GM12878 (cell line): ENCODE results near the gene NXPE4. TPM values are rescaled to one million over a fixed set of nuclear protein-coding genes. Genes with fewer than 3 reads are reported as not detected.
A peak's percentile ranks its signal among the peaks of the same experiment; 100 is the strongest.

Experiments
- ATAC-seq: fragments of 200-7000 bp; cut with Tn5 transposase; 3 replicates; pipeline ENCODE4 v1.9.1; 2020; ENCODE audit warnings: mild to moderate bottlenecking, moderate library complexity
- BruUV-seq: library from RNA; stranded (reverse); fragments of 400-500 nt; replicated peaks from 2 replicates; lab custom pipeline; 2021; lab: Mats Ljungman, UMichigan
- CTCF ChIA-PET: fragments of 300-600 bp; sonication (Branson Sonifier 250); formaldehyde crosslinking; extraction: SDS; loops from one replicate; lab custom pipeline; 2021; ENCODE audit warnings: inconsistent platforms; lab: Yijun Ruan, JAX
- POLR2A ChIA-PET: fragments of 350-600 bp; formaldehyde crosslinking; extraction: SDS; loops from one replicate; lab custom pipeline; 2021; ENCODE audit warnings: inconsistent platforms; lab: Charles Lee
- RAD21 ChIA-PET: fragments of 300-600 bp; sonication (Branson Sonifier 250); formaldehyde crosslinking; loops from one replicate; lab custom pipeline; 2023; ENCODE audit warnings: antibody characterized with exemption; ENCODE audit not compliant: unreplicated experiment; lab: Charles Lee
- SMC1A ChIA-PET: fragments of 300-600 bp; sonication (Branson Sonifier 250); formaldehyde crosslinking; loops from one replicate; lab custom pipeline; 2023; ENCODE audit not compliant: unreplicated experiment, uncharacterized antibody; lab: Charles Lee
- DNase-seq: peaks from one replicate; pipeline ENCODE4 v3.0.0-alpha.2; 2011; ENCODE audit warnings: low read depth, low spot score
- FAIRE-seq: peaks from 3 replicates; lab custom pipeline; 2011; peaks lifted over from hg19 to GRCh38; lab: Jason Lieb, UNC
- H2AFZ ChIP-seq: 2 replicates; pipeline ENCODE4 v1.6.0; 2011; ENCODE audit warnings: low read depth, low read length, control low read depth; ENCODE audit not compliant: control insufficient read depth
- H3K27ac ChIP-seq: 2 replicates; pipeline ENCODE4 v1.5.1; 2011; ENCODE audit warnings: control low read depth; ENCODE audit not compliant: control insufficient read depth, insufficient read depth
- H3K27me3 ChIP-seq, 2 experiments: replicated peaks in 1 of 2; 2 replicates each; pipeline versions ENCODE4 v1.6.0 to v1.6.1; 2011; ENCODE audit warnings: low read length in 1 of 2; ENCODE audit not compliant: control insufficient read depth in 2 of 2, insufficient read depth in 2 of 2
- H3K36me3 ChIP-seq, 2 experiments: 2 replicates each; pipeline ENCODE4 v1.5.1; 2011; ENCODE audit warnings: low read length in 1 of 2; ENCODE audit not compliant: control insufficient read depth in 2 of 2, insufficient read depth in 2 of 2
- H3K4me1 ChIP-seq: 2 replicates; pipeline ENCODE4 v1.6.1; 2011; ENCODE audit warnings: mild to moderate bottlenecking, low read length, moderate library complexity, mixed read lengths; ENCODE audit not compliant: control insufficient read depth, insufficient read depth
- H3K4me2 ChIP-seq: 2 replicates; pipeline ENCODE4 v1.6.0; 2011; ENCODE audit warnings: control low read depth; ENCODE audit not compliant: control insufficient read depth, insufficient read depth
- H3K4me3 ChIP-seq: fragments of 200-600 bp; sonication (generic); 2 replicates; pipeline ENCODE4 v1.5.1; 2016
- H3K79me2 ChIP-seq: 2 replicates; pipeline ENCODE4 v1.6.0; 2011; ENCODE audit warnings: low read length; ENCODE audit not compliant: control insufficient read depth, insufficient read depth
- H3K9ac ChIP-seq: 2 replicates; pipeline ENCODE4 v1.8.0; 2011; ENCODE audit warnings: low read length, control low read depth, mixed read lengths; ENCODE audit not compliant: control insufficient read depth, insufficient read depth
- H3K9me3 ChIP-seq: replicated peaks from 3 replicates; pipeline ENCODE4 v1.5.1; 2011; ENCODE audit warnings: mild to moderate bottlenecking, low read length; ENCODE audit not compliant: control insufficient read depth, insufficient read depth
- H4K20me1 ChIP-seq: 2 replicates; pipeline ENCODE4 v1.6.0; 2011; ENCODE audit not compliant: control insufficient read depth, insufficient read depth
- ATF7 ChIP-seq: fragments of 450-650 bp; IDR thresholded peaks from 2 replicates; pipeline ENCODE4 v1.6.1; 2016; ENCODE audit warnings: low read depth, mild to moderate bottlenecking
- GATAD2B ChIP-seq: fragments of 450-650 bp; conservative IDR thresholded peaks from 2 replicates; pipeline ENCODE4 v1.6.1; 2017; ENCODE audit warnings: low read depth, mild to moderate bottlenecking, moderate library complexity
- LARP7 ChIP-seq: fragments of 450-650 bp; IDR thresholded peaks from 2 replicates; pipeline ENCODE4 v1.6.1; 2017; ENCODE audit warnings: mild to moderate bottlenecking
- NFIC ChIP-seq: IDR thresholded peaks from 2 replicates; pipeline ENCODE4 v1.6.1; 2012; ENCODE audit warnings: low read depth, mild to moderate bottlenecking, inconsistent platforms, low read length, moderate library complexity
- RAD51 ChIP-seq: fragments of 450-650 bp; IDR thresholded peaks from 2 replicates; pipeline ENCODE4 v1.6.1; 2016; ENCODE audit warnings: moderate library complexity, mild to moderate bottlenecking, inconsistent platforms
- SREBF1 ChIP-seq: IDR thresholded peaks from 2 replicates; pipeline ENCODE4 v1.6.1; 2012; ENCODE audit warnings: mild to moderate bottlenecking, low read length
- USF2 ChIP-seq: IDR thresholded peaks from 2 replicates; pipeline ENCODE4 v1.6.1; 2011; ENCODE audit warnings: low read depth, low read length, improper control_type of control experiment, borderline replicate concordance
- ZBED1 ChIP-seq: IDR thresholded peaks from 2 replicates; pipeline ENCODE4 v1.6.1; 2016; ENCODE audit warnings: borderline replicate concordance
- ZBTB11 ChIP-seq: fragments of 450-650 bp; formaldehyde crosslinking; IDR thresholded peaks from 2 replicates; pipeline ENCODE4 v1.5.0; 2022; ENCODE audit warnings: mild to moderate bottlenecking, missing genetic modification characterization
- ZNF24 ChIP-seq: fragments of 450-650 bp; IDR thresholded peaks from 2 replicates; pipeline ENCODE4 v1.6.1; 2017; ENCODE audit warnings: antibody characterized with exemption, mild to moderate bottlenecking
- ZNF274 ChIP-seq: IDR thresholded peaks from one replicate; pipeline ENCODE4 v1.8.0; 2011; ENCODE audit not compliant: insufficient read length, insufficient read depth
- ZSCAN29 ChIP-seq: fragments of 450-650 bp; IDR thresholded peaks from 2 replicates; pipeline ENCODE4 v1.6.1; 2017; ENCODE audit warnings: mild to moderate bottlenecking, moderate library complexity
- WGBS: methylation state at CpG from one replicate; pipeline ENCODE4 v1.1.6; 2016; ENCODE audit warnings: low lambda C conversion rate; ENCODE audit not compliant: insufficient replicate concordance, insufficient coverage; ENCODE audit errors: missing lambda C conversion rate; 5-methylcytosine and 5-hydroxymethylcytosine counted together
- in situ Hi-C: fragments of 300-500 bp; cut with MboI; formaldehyde crosslinking; loops from 9 replicates; pipeline ENCODE4 v1.14.3; 2018; ENCODE audit warnings: mixed read lengths
- intact Hi-C: fragments of 100-400 bp; cut with micrococcal nuclease; formaldehyde crosslinking; loops from one replicate; pipeline ENCODE4 v1.14.2; 2022; ENCODE audit not compliant: unreplicated experiment
- polyA plus RNA-seq, 11 experiments: library from polyadenylated mRNA; depleted of rRNA in 4 of 11; unstranded in 6 of 11; stranded (reverse) in 5 of 11; fragments of >200 nt; fragmentation: Nextera tagmentation in 4 of 11; fragmentation: Illumina TruSeq in 1 of 11; extraction: Ambion mirVana in 4 of 11; extraction: Trizol in 1 of 11; gene quantifications; 1 replicate in 1 of 11; 2 replicates in 10 of 11; pipeline versions ENCODE4 v1.2.1 to v1.2.3, GENCODE V29; 2011 to 2016; ENCODE audit warnings: inconsistent platforms in 2 of 11, missing spikeins in 2 of 11, low read depth in 1 of 11
- total RNA-seq, 4 experiments: library from RNA; depleted of rRNA in 3 of 4; stranded (reverse); fragments of >200 nt in 3 of 4; fragmentation: Illumina TruSeq in 1 of 4; extraction: Trizol in 1 of 4; gene quantifications; 2 replicates each; pipeline versions ENCODE4 v1.2.1 to v1.2.3, GENCODE V29; 2013 to 2021
- TF ChIP-seq, protein P1 (sequence below): IDR thresholded peaks from 2 replicates; pipeline ENCODE4 v1.6.1; 2012; ENCODE audit warnings: low read length, inconsistent platforms
- TF ChIP-seq, protein P2 (sequence below): fragments of 450-650 bp; formaldehyde crosslinking; IDR thresholded peaks from 2 replicates; pipeline ENCODE4 v1.4.0; 2020; ENCODE audit warnings: mild to moderate bottlenecking, moderate library complexity

NXPE4 gene
- total and polyA plus RNA-seq, 10 of the 15 experiments (the other 5 are each of a cell fraction or from before 2014, with no cell fraction given) = not detected

- no peaks in the 10 kb centered on the region for H3K9me3 ChIP-seq
- H3K36me3 ChIP-seq = no peaks in the 10 kb centered on the region
- POLR2A ChIA-PET = no interaction called here
- BruUV-seq = no TSS peak
- no peak overlapping the region for H3K4me3 ChIP-seq
- peaks cover 4% of the 10 kb centered on the region; the same call in 1 of the 2 replicates for H4K20me1 ChIP-seq
- in situ Hi-C loops (no loop called here), intact Hi-C loops (no loop called here)
- no peak for ATAC-seq
- RAD21 ChIA-PET = no interaction called here
- no peak overlapping the region for H3K4me2 ChIP-seq
- SMC1A ChIA-PET = no interaction called here
- no peak for FAIRE-seq
- CTCF ChIA-PET = no interaction called here
- H3K9ac ChIP-seq = no peak overlapping the region
- DNase-seq = no peak
- no peaks in the 10 kb centered on the region for H3K79me2 ChIP-seq
- H3K27me3 ChIP-seq = no peaks in the 10 kb centered on the region
- 12% methylated on average over 18 of the region's 18 CpGs for WGBS
- no peak overlapping the region for H3K27ac ChIP-seq
- no peak overlapping the region for H2AFZ ChIP-seq
- no peaks in the 10 kb centered on the region for H3K4me1 ChIP-seq
- TF ChIP-seq NFIC (peak; percentile 35; the same call in 1 of the 2 replicates), ZNF274 (no peak), ZBTB11 (CRISPR knock-in tag) (0 out of 2 replicates have a peak, but pooled peaks have one; percentile 15), USF2 (no peak), ATF7 (no peak), SREBF1 (peak; percentile 43), GATAD2B (0 out of 2 replicates have a peak, but pooled peaks have one; percentile 14), ZNF24 (peak; percentile 98), RAD51 (peak; percentile 49), ZBED1 (0 out of 2 replicates have a peak, but pooled peaks have one; percentile 19), LARP7 (0 out of 2 replicates have a peak, but pooled peaks have one; percentile 39), ZSCAN29 (no peak)
- TF ChIP-seq, protein P1, sequence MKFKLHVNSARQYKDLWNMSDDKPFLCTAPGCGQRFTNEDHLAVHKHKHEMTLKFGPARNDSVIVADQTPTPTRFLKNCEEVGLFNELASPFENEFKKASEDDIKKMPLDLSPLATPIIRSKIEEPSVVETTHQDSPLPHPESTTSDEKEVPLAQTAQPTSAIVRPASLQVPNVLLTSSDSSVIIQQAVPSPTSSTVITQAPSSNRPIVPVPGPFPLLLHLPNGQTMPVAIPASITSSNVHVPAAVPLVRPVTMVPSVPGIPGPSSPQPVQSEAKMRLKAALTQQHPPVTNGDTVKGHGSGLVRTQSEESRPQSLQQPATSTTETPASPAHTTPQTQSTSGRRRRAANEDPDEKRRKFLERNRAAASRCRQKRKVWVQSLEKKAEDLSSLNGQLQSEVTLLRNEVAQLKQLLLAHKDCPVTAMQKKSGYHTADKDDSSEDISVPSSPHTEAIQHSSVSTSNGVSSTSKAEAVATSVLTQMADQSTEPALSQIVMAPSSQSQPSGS = peak; percentile 32; the same call in 1 of the 2 replicates
- TF ChIP-seq, protein P2, sequence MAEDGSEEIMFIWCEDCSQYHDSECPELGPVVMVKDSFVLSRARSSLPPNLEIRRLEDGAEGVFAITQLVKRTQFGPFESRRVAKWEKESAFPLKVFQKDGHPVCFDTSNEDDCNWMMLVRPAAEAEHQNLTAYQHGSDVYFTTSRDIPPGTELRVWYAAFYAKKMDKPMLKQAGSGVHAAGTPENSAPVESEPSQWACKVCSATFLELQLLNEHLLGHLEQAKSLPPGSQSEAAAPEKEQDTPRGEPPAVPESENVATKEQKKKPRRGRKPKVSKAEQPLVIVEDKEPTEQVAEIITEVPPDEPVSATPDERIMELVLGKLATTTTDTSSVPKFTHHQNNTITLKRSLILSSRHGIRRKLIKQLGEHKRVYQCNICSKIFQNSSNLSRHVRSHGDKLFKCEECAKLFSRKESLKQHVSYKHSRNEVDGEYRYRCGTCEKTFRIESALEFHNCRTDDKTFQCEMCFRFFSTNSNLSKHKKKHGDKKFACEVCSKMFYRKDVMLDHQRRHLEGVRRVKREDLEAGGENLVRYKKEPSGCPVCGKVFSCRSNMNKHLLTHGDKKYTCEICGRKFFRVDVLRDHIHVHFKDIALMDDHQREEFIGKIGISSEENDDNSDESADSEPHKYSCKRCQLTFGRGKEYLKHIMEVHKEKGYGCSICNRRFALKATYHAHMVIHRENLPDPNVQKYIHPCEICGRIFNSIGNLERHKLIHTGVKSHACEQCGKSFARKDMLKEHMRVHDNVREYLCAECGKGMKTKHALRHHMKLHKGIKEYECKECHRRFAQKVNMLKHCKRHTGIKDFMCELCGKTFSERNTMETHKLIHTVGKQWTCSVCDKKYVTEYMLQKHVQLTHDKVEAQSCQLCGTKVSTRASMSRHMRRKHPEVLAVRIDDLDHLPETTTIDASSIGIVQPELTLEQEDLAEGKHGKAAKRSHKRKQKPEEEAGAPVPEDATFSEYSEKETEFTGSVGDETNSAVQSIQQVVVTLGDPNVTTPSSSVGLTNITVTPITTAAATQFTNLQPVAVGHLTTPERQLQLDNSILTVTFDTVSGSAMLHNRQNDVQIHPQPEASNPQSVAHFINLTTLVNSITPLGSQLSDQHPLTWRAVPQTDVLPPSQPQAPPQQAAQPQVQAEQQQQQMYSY (CRISPR knock-in tag) = peak; percentile 89
These were observed 15.7 kb upstream of the NXPE4 start for GRCh38 chr11:114610984-114611944.
